Measurements from ENCODE around the gene LPXN. TPM values are rescaled to one million over a fixed set of nuclear protein-coding genes. Genes with fewer than 3 reads are reported as not detected.

Gene LPXN
- total and polyA plus RNA-seq, 8 donors: 8.1 to 43.8 (median 10.4) TPM

- intact Hi-C loops (cut with DNase I): no loop called here
- Histone ChIP-seq H3K36me3 (no peaks in the 10 kb centered on the region), H3K4me1 (no peaks in the 10 kb centered on the region), H3K4me3 (no peak overlapping the region), H3K9me3 (no peaks in the 10 kb centered on the region), H3K27me3 (no peaks in the 10 kb centered on the region), H3K27ac (no peak overlapping the region)
- no peak for DNase-seq
- ATAC-seq: no peak
- TF ChIP-seq, protein P1, sequence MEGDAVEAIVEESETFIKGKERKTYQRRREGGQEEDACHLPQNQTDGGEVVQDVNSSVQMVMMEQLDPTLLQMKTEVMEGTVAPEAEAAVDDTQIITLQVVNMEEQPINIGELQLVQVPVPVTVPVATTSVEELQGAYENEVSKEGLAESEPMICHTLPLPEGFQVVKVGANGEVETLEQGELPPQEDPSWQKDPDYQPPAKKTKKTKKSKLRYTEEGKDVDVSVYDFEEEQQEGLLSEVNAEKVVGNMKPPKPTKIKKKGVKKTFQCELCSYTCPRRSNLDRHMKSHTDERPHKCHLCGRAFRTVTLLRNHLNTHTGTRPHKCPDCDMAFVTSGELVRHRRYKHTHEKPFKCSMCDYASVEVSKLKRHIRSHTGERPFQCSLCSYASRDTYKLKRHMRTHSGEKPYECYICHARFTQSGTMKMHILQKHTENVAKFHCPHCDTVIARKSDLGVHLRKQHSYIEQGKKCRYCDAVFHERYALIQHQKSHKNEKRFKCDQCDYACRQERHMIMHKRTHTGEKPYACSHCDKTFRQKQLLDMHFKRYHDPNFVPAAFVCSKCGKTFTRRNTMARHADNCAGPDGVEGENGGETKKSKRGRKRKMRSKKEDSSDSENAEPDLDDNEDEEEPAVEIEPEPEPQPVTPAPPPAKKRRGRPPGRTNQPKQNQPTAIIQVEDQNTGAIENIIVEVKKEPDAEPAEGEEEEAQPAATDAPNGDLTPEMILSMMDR (IDR thresholded peaks at IDR 0.05): no peak
These were observed 77.7 kb downstream of the LPXN start for GRCh38 chr11:58497951-58498350.

DNA sequence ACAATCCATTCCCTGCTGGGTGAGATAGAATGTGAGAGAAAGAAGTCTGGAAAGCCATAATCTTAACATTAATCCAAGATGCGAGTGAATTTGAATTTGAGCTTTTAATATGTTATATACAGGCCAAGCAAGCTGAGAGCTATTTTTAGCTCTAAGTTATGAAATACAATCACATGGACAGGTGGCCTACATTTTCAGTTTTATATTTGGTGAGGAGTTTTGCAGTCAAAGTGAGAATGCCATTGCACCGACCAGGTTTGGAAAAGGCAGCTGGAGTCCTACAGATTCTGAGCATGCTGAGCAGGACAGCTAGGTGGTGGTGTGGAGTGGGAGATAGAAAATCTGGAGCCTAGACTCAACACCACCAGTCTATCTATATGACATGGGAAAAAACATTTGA, 79.8 kb downstream of the LPXN start:
- TF ChIP-seq, protein P1 (IDR thresholded peaks at IDR 0.05): no peak
- no peak for ATAC-seq
- intact Hi-C loops (cut with DNase I): no loop called here

DNA sequence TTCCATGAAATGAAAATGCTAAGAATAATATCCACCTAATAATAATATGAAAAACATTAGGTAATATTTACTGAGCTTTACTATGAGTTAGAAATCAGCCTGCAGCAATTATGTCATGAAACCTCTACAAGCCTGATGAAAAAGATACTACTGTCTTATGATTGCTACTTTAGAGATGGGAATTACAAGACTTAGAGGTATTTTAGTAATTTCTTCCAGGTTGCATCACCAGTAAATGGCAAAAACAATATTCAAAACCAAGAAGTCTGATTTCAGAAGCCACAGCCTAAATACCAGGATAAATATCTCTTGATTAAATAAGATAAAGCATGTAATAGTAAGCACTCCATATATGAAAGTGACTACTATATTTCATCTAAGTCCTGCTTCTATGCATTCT, 81.6 kb downstream of the LPXN start:
- intact Hi-C loops (cut with DNase I): no loop called here
- H3K27me3 ChIP-seq: no peaks in the 10 kb centered on the region
- no peak overlapping the region for H3K4me3 ChIP-seq
- no peaks in the 10 kb centered on the region for H3K9me3 ChIP-seq
- ATAC-seq: no peak
- H3K36me3 ChIP-seq: no peaks in the 10 kb centered on the region
- H3K27ac ChIP-seq: no peak overlapping the region
- TF ChIP-seq, protein P1 (IDR thresholded peaks at IDR 0.05): no peak
- H3K4me1 ChIP-seq: no peaks in the 10 kb centered on the region
- DNase-seq: no peak

More for the DNA sequence above, 79.8 kb downstream of the LPXN start:
- H3K27ac ChIP-seq: no peak overlapping the region
- no peaks in the 10 kb centered on the region for H3K9me3 ChIP-seq
- H3K4me1 ChIP-seq: no peaks in the 10 kb centered on the region
- no peak overlapping the region for H3K4me3 ChIP-seq
- DNase-seq: no peak
- H3K27me3 ChIP-seq: no peaks in the 10 kb centered on the region
- no peaks in the 10 kb centered on the region for H3K36me3 ChIP-seq

- TF ChIP-seq, protein P1 (IDR thresholded peaks at IDR 0.05): no peak
- H3K4me3 ChIP-seq: no peak overlapping the region
- intact Hi-C loops (cut with DNase I): no loop called here
- no peaks in the 10 kb centered on the region for H3K9me3 ChIP-seq
- ATAC-seq: no peak
- no peak overlapping the region for H3K27ac ChIP-seq
- H3K36me3 ChIP-seq: no peaks in the 10 kb centered on the region
- H3K4me1 ChIP-seq: no peaks in the 10 kb centered on the region
- DNase-seq: no peak
- no peaks in the 10 kb centered on the region for H3K27me3 ChIP-seq
These were observed 82.0 kb downstream of the LPXN start for GRCh38 chr11:58493676-58494075.

GRCh38 chr11:58490827-58491226, 84.8 kb downstream of the LPXN start:
- intact Hi-C loops (cut with DNase I): no loop called here
- Histone ChIP-seq H3K4me3 (no peak overlapping the region), H3K27me3 (no peaks in the 10 kb centered on the region), H3K9me3 (no peaks in the 10 kb centered on the region), H3K36me3 (no peaks in the 10 kb centered on the region), H3K27ac (no peak overlapping the region), H3K4me1 (no peaks in the 10 kb centered on the region)
- ATAC-seq (no peak), DNase-seq (no peak)
- TF ChIP-seq, protein P1 (IDR thresholded peaks at IDR 0.05): no peak
